ENCODE measurements around the gene WASF2.
"Not testable (repeated sequence)": the region's sequence is repeated elsewhere in the genome, so short reads cannot be mapped to it uniquely, and the experiment has no call there.

WASF2 gene

GRCh38 chr1:27496604-27497155 lies 6.7 kb upstream of the WASF2 start:
- in situ Hi-C loops (cut with HindIII; ENCODE audit: low sequenced_read_pairs), result no loop called here

- in situ Hi-C loops (cut with HindIII; ENCODE audit: low sequenced_read_pairs), result no loop called here
These were observed 2.8 kb upstream of the WASF2 start for GRCh38 chr1:27492796-27493195.

GRCh38 chr1:27491748-27492700 lies 2.1 kb upstream of the WASF2 start:
- in situ Hi-C loops (cut with HindIII; ENCODE audit: low sequenced_read_pairs), result no loop called here

- in situ Hi-C loops (cut with HindIII; ENCODE audit: low sequenced_read_pairs), result no loop called here
These were observed 430 bp downstream of the WASF2 start for GRCh38 chr1:27489501-27489972.

- in situ Hi-C loops (cut with HindIII; ENCODE audit: low sequenced_read_pairs), result no loop called here
These were observed 1.7 kb downstream of the WASF2 start for GRCh38 chr1:27487966-27488884.

GRCh38 chr1:27485363-27485762 lies 4.6 kb downstream of the WASF2 start:
- in situ Hi-C loops (cut with HindIII; ENCODE audit: low sequenced_read_pairs), result no loop called here

GRCh38 chr1:27483659-27484058 lies 6.3 kb downstream of the WASF2 start:
- in situ Hi-C loops (cut with HindIII; ENCODE audit: low sequenced_read_pairs), result no loop called here

- in situ Hi-C loops (cut with HindIII; ENCODE audit: low sequenced_read_pairs), result no loop called here
These were observed 7.9 kb downstream of the WASF2 start for GRCh38 chr1:27481994-27482620.

- in situ Hi-C loops (cut with HindIII; ENCODE audit: low sequenced_read_pairs), result no loop called here
These were observed 11.9 kb downstream of the WASF2 start for GRCh38 chr1:27478098-27478497.

- in situ Hi-C loops (cut with HindIII; ENCODE audit: low sequenced_read_pairs), result no loop called here
These were observed 13.7 kb downstream of the WASF2 start for GRCh38 chr1:27476237-27476636.

GRCh38 chr1:27475720-27476119 lies 14.2 kb downstream of the WASF2 start:
- in situ Hi-C loops (cut with HindIII; ENCODE audit: low sequenced_read_pairs), result no loop called here

- in situ Hi-C loops (cut with HindIII; ENCODE audit: low sequenced_read_pairs), result no loop called here
These were observed 16.2 kb downstream of the WASF2 start for GRCh38 chr1:27473755-27474154.

- in situ Hi-C loops (cut with HindIII; ENCODE audit: low sequenced_read_pairs), result not testable (repeated sequence)
These were observed 17.9 kb downstream of the WASF2 start for GRCh38 chr1:27472098-27472497.

- in situ Hi-C loops (cut with HindIII; ENCODE audit: low sequenced_read_pairs), result no loop called here
These were observed 18.5 kb downstream of the WASF2 start for GRCh38 chr1:27471477-27471876.

GRCh38 chr1:27469334-27469733 lies 20.6 kb downstream of the WASF2 start:
- in situ Hi-C loops (cut with HindIII; ENCODE audit: low sequenced_read_pairs), result no loop called here

- in situ Hi-C loops (cut with HindIII; ENCODE audit: low sequenced_read_pairs), result not testable (repeated sequence)
These were observed 21.6 kb downstream of the WASF2 start for GRCh38 chr1:27468378-27468777.

GRCh38 chr1:27464926-27465647 lies 24.9 kb downstream of the WASF2 start:
- in situ Hi-C loops (cut with HindIII; ENCODE audit: low sequenced_read_pairs), result no loop called here

- in situ Hi-C loops (cut with HindIII; ENCODE audit: low sequenced_read_pairs), result not testable (repeated sequence)
These were observed 26.1 kb downstream of the WASF2 start for GRCh38 chr1:27463916-27464315.

GRCh38 chr1:27458521-27458920 lies 31.4 kb downstream of the WASF2 start:
- in situ Hi-C loops (cut with HindIII; ENCODE audit: low sequenced_read_pairs), result not testable (repeated sequence)

Measured in DLD1 (cell line).